Measurements from ENCODE around the gene FAM200B. TPM values are rescaled to one million over a fixed set of nuclear protein-coding genes. Genes with fewer than 3 reads are reported as not detected.

Gene FAM200B
- total RNA-seq, 6 experiments from 2014 or later, result 26.0 to 36.2 (median 34.3) TPM

GRCh38 chr4:15707363-15707715, 25.7 kb downstream of the FAM200B start:
- DNase-seq, result no peak
- H3K27ac Mint-ChIP-seq, result no peak overlapping the region
- H3K4me3 Mint-ChIP-seq, result no peak overlapping the region
- peaks cover 3% of the 10 kb centered on the region for H3K27me3 Mint-ChIP-seq (ENCODE audit: insufficient read depth)
- no peaks in the 10 kb centered on the region for H3K36me3 Mint-ChIP-seq (ENCODE audit: low read depth)
- TF ChIP-seq CTCF (IDR thresholded peaks at IDR 0.05), result no peak
- H3K4me1 Mint-ChIP-seq (ENCODE audit: low read depth), result peaks cover 14% of the 10 kb centered on the region
- no peaks in the 10 kb centered on the region for H3K9me3 Mint-ChIP-seq

GRCh38 chr4:15711762-15712161, 30.1 kb downstream of the FAM200B start:
- Mint-ChIP-seq H3K4me3 (no peak overlapping the region), H3K36me3 (ENCODE audit: low read depth) (no peaks in the 10 kb centered on the region)

GRCh38 chr4:15712214-15712613, 30.6 kb downstream of the FAM200B start:
- no peaks in the 10 kb centered on the region for H3K9me3 Mint-ChIP-seq
- no peak overlapping the region for H3K4me3 Mint-ChIP-seq
- H3K4me1 Mint-ChIP-seq (ENCODE audit: low read depth), result peaks cover 33% of the 10 kb centered on the region
- H3K27me3 Mint-ChIP-seq (ENCODE audit: insufficient read depth), result no peaks in the 10 kb centered on the region
- TF ChIP-seq CTCF (IDR thresholded peaks at IDR 0.05), result no peak
- no peaks in the 10 kb centered on the region for H3K36me3 Mint-ChIP-seq (ENCODE audit: low read depth)
- DNase-seq, result no peak
- no peak overlapping the region for H3K27ac Mint-ChIP-seq

More at GRCh38 chr4:15711762-15712161, 30.1 kb downstream of the FAM200B start:
- no peak overlapping the region for H3K27ac Mint-ChIP-seq
- H3K27me3 Mint-ChIP-seq (ENCODE audit: insufficient read depth), result no peaks in the 10 kb centered on the region
- H3K9me3 Mint-ChIP-seq, result no peaks in the 10 kb centered on the region
- TF ChIP-seq CTCF (IDR thresholded peaks at IDR 0.05), result no peak
- peaks cover 33% of the 10 kb centered on the region for H3K4me1 Mint-ChIP-seq (ENCODE audit: low read depth)
- no peak for DNase-seq

GRCh38 chr4:15714141-15714540, 32.5 kb downstream of the FAM200B start:
- peaks cover 47% of the 10 kb centered on the region for H3K4me1 Mint-ChIP-seq (ENCODE audit: low read depth)
- H3K36me3 Mint-ChIP-seq (ENCODE audit: low read depth), result no peaks in the 10 kb centered on the region
- TF ChIP-seq CTCF (IDR thresholded peaks at IDR 0.05), result no peak
- no peak overlapping the region for H3K4me3 Mint-ChIP-seq
- no peaks in the 10 kb centered on the region for H3K9me3 Mint-ChIP-seq
- no peak for DNase-seq
- H3K27me3 Mint-ChIP-seq (ENCODE audit: insufficient read depth), result no peaks in the 10 kb centered on the region; the same call in 1 of the 2 replicates
- H3K27ac Mint-ChIP-seq, result no peak overlapping the region

GRCh38 chr4:15714646-15715435, 33.2 kb downstream of the FAM200B start:
- H3K27ac Mint-ChIP-seq, result no peak overlapping the region
- TF ChIP-seq CTCF (IDR thresholded peaks at IDR 0.05), result no peak
- H3K27me3 Mint-ChIP-seq (ENCODE audit: insufficient read depth), result no peaks in the 10 kb centered on the region; the same call in 1 of the 2 replicates
- DNase-seq, result no peak
- no peak overlapping the region for H3K4me3 Mint-ChIP-seq
- H3K9me3 Mint-ChIP-seq, result no peaks in the 10 kb centered on the region
- no peaks in the 10 kb centered on the region for H3K36me3 Mint-ChIP-seq (ENCODE audit: low read depth)
- peaks cover 51% of the 10 kb centered on the region for H3K4me1 Mint-ChIP-seq (ENCODE audit: low read depth)
